ENCODE data around the gene LARP1.

- TF ChIP-seq, protein P1, sequence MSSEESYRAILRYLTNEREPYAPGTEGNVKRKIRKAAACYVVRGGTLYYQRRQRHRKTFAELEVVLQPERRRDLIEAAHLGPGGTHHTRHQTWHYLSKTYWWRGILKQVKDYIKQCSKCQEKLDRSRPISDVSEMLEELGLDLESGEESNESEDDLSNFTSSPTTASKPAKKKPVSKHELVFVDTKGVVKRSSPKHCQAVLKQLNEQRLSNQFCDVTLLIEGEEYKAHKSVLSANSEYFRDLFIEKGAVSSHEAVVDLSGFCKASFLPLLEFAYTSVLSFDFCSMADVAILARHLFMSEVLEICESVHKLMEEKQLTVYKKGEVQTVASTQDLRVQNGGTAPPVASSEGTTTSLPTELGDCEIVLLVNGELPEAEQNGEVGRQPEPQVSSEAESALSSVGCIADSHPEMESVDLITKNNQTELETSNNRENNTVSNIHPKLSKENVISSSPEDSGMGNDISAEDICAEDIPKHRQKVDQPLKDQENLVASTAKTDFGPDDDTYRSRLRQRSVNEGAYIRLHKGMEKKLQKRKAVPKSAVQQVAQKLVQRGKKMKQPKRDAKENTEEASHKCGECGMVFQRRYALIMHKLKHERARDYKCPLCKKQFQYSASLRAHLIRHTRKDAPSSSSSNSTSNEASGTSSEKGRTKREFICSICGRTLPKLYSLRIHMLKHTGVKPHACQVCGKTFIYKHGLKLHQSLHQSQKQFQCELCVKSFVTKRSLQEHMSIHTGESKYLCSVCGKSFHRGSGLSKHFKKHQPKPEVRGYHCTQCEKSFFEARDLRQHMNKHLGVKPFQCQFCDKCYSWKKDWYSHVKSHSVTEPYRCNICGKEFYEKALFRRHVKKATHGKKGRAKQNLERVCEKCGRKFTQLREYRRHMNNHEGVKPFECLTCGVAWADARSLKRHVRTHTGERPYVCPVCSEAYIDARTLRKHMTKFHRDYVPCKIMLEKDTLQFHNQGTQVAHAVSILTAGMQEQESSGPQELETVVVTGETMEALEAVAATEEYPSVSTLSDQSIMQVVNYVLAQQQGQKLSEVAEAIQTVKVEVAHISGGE (CRISPR knock-in tag; IDR thresholded peaks at IDR 0.05): no peak
- TF ChIP-seq POLR2A (conservative IDR thresholded peaks at IDR 0.05): no peak
Measured at GRCh38 chr5:154865466-154866184, 110.4 kb downstream of the LARP1 start.
